Measurements from ENCODE around the gene CASKIN1.

- no peak for TF ChIP-seq EP300 (IDR thresholded peaks at IDR 0.05; ENCODE audit: low read depth)
- TF ChIP-seq, protein P1, sequence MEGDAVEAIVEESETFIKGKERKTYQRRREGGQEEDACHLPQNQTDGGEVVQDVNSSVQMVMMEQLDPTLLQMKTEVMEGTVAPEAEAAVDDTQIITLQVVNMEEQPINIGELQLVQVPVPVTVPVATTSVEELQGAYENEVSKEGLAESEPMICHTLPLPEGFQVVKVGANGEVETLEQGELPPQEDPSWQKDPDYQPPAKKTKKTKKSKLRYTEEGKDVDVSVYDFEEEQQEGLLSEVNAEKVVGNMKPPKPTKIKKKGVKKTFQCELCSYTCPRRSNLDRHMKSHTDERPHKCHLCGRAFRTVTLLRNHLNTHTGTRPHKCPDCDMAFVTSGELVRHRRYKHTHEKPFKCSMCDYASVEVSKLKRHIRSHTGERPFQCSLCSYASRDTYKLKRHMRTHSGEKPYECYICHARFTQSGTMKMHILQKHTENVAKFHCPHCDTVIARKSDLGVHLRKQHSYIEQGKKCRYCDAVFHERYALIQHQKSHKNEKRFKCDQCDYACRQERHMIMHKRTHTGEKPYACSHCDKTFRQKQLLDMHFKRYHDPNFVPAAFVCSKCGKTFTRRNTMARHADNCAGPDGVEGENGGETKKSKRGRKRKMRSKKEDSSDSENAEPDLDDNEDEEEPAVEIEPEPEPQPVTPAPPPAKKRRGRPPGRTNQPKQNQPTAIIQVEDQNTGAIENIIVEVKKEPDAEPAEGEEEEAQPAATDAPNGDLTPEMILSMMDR (IDR thresholded peaks at IDR 0.05): no peak
Observed at GRCh38 chr16:2206420-2206779, 10.0 kb upstream of the CASKIN1 start.
